ENCODE results near the gene LEKR1.

DNA sequence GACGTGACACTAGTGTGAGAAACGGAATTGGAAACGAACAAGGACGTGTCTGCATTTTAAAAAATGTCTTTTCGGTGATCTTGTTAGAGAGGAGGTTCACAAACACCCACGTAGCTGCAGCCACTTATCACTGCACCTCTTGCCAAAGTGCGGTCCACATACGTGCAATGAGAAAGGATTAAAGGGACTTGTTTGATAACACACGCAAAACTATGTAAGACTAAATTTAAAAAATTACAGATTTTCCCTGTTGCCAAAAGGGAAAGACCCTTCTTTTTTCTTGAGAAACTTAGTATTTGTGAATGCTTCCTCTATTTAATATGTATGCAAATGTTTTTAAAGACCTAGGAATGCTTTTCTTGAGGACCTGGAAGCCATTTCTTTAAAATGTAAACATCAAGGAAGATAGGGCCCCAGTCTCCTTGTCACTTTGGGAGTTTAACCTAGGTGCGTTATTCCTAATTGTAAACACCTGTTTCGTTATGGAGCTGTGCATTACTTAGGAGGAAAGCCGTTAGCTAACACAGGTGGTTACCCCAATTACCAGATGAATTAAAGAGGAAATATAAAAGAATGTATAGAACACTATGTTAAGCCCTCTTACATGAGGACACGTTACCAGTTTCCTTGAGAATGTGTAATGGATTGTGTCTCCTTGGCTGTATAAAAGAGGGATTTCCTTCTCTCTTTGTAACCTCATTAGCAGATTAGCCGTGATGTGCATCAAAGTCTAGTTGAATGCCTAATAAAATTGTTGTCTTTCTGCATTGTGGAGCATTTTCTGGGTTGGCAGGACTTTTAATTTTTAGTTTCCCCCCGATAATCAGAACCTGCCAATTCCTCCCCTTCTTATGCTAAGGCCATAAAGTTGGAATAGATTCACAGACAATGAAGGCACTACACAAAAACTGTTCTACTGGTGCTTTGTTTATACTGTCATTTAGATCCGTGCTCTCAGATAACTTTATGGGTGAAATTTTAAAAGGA lies 1.0 kb downstream of the LEKR1 start:
- TF ChIP-seq, protein P1, sequence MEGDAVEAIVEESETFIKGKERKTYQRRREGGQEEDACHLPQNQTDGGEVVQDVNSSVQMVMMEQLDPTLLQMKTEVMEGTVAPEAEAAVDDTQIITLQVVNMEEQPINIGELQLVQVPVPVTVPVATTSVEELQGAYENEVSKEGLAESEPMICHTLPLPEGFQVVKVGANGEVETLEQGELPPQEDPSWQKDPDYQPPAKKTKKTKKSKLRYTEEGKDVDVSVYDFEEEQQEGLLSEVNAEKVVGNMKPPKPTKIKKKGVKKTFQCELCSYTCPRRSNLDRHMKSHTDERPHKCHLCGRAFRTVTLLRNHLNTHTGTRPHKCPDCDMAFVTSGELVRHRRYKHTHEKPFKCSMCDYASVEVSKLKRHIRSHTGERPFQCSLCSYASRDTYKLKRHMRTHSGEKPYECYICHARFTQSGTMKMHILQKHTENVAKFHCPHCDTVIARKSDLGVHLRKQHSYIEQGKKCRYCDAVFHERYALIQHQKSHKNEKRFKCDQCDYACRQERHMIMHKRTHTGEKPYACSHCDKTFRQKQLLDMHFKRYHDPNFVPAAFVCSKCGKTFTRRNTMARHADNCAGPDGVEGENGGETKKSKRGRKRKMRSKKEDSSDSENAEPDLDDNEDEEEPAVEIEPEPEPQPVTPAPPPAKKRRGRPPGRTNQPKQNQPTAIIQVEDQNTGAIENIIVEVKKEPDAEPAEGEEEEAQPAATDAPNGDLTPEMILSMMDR (conservative IDR thresholded peaks at IDR 0.05; ENCODE audit: low read length): no peak
- no peak for TF ChIP-seq EZH2phosphoT487 (IDR thresholded peaks at IDR 0.05; ENCODE audit: borderline replicate concordance, low read depth, low read length)

All from OCI-LY7 (cell line).